GM19328 (cell line): ENCODE measurements around the gene IFT122.
"Not testable (repeated sequence)": the region's sequence is repeated elsewhere in the genome, so short reads cannot be mapped to it uniquely, and the experiment has no call there.

Experiments
- ATAC-seq: cut with Tn5 transposase; IDR thresholded peaks from one replicate; pipeline ENCODE4 v1.9.1; 2021; ENCODE audit warnings: mild to moderate bottlenecking, moderate library complexity; ENCODE audit not compliant: unreplicated experiment

Gene IFT122

GRCh38 chr3:129494499-129494898 is 54.5 kb downstream of the IFT122 start:
- not testable (repeated sequence) for ATAC-seq

GRCh38 chr3:129495006-129495639 is 55.1 kb downstream of the IFT122 start:
- not testable (repeated sequence) for ATAC-seq

- ATAC-seq, result not testable (repeated sequence)
Measured at GRCh38 chr3:129497876-129498275, 57.9 kb downstream of the IFT122 start.

- ATAC-seq, result not testable (repeated sequence)
Measured at GRCh38 chr3:129498603-129499488, 58.8 kb downstream of the IFT122 start.

- not testable (repeated sequence) for ATAC-seq
Measured at GRCh38 chr3:129499604-129500333, 59.7 kb downstream of the IFT122 start.

GRCh38 chr3:129500334-129500658 is 60.3 kb downstream of the IFT122 start:
- no peak for ATAC-seq

GRCh38 chr3:129501630-129502029 is 61.6 kb downstream of the IFT122 start:
- ATAC-seq, result no peak

GRCh38 chr3:129502641-129503408 is 62.8 kb downstream of the IFT122 start:
- ATAC-seq, result no peak

- no peak for ATAC-seq
Measured at GRCh38 chr3:129503471-129504291, 63.7 kb downstream of the IFT122 start.

GRCh38 chr3:129504471-129505100 is 64.6 kb downstream of the IFT122 start:
- ATAC-seq, result no peak

GRCh38 chr3:129505341-129505740 is 65.3 kb downstream of the IFT122 start:
- no peak for ATAC-seq

GRCh38 chr3:129506231-129506742 is 66.3 kb downstream of the IFT122 start:
- no peak for ATAC-seq

- no peak for ATAC-seq
Measured at GRCh38 chr3:129507181-129507831, 67.3 kb downstream of the IFT122 start.

- no peak for ATAC-seq
Measured at GRCh38 chr3:129512595-129512994, 72.6 kb downstream of the IFT122 start.

- ATAC-seq, result no peak
Measured at GRCh38 chr3:129513705-129514104, 73.7 kb downstream of the IFT122 start.

GRCh38 chr3:129514110-129514509 is 74.1 kb downstream of the IFT122 start:
- no peak for ATAC-seq

GRCh38 chr3:129514563-129514962 is 74.5 kb downstream of the IFT122 start:
- ATAC-seq, result no peak

- not testable (repeated sequence) for ATAC-seq
Measured at GRCh38 chr3:129515108-129515820, 75.2 kb downstream of the IFT122 start.
